Activated CD4-positive, alpha-beta T cell treated with anti-CD3 and anti-CD28 coated beads for 36 hours (primary cell): Measurements from ENCODE around the gene RGS7. TPM values are rescaled to one million over a fixed set of nuclear protein-coding genes. Genes with fewer than 3 reads are reported as not detected.

Experiments
- ATAC-seq: fragments of 200-7000 bp; cut with Tn5 transposase; one replicate; pipeline ENCODE4 v1.10.0; 2021; ENCODE audit warnings: mild to moderate bottlenecking, moderate library complexity
- CTCF ChIA-PET: fragments of 350-600 bp; sonication (Branson Sonifier 250); formaldehyde crosslinking; loops from one replicate; lab custom pipeline; 2021; ENCODE audit warnings: antibody characterized with exemption; lab: Charles Lee
- POLR2A ChIA-PET: fragments of 350-600 bp; sonication (Branson Sonifier 250); formaldehyde crosslinking; loops from one replicate; lab custom pipeline; 2021; ENCODE audit warnings: antibody characterized with exemption, inconsistent platforms; lab: Charles Lee
- DNase-seq: peaks from one replicate; pipeline ENCODE4 v3.0.0-alpha.2; 2020
- H3K27ac Mint-ChIP-seq: one replicate; pipeline ENCODE4 v1.8.0; 2021; ENCODE audit warnings: mixed read lengths
- H3K27me3 Mint-ChIP-seq: one replicate; pipeline ENCODE4 v1.8.0; 2021; ENCODE audit warnings: mixed read lengths
- H3K36me3 Mint-ChIP-seq: one replicate; pipeline ENCODE4 v1.8.0; 2021; ENCODE audit warnings: low read depth, mixed read lengths
- H3K4me1 Mint-ChIP-seq: one replicate; pipeline ENCODE4 v1.8.0; 2021; ENCODE audit warnings: mixed read lengths
- H3K4me3 Mint-ChIP-seq: one replicate; pipeline ENCODE4 v1.8.0; 2021; ENCODE audit warnings: mild to moderate bottlenecking, moderate library complexity, mixed read lengths
- H3K9me3 Mint-ChIP-seq: one replicate; pipeline ENCODE4 v1.8.0; 2021; ENCODE audit warnings: low read depth, mixed read lengths
- intact Hi-C, 2 experiments: fragments of 100-400 bp; cut with DNase I in 1 of 2; cut with micrococcal nuclease in 1 of 2; formaldehyde crosslinking; loops; one replicate each; pipeline versions ENCODE4 v1.14.2 to v1.15.1; 2022 to 2024; cut with DNase I, micrococcal nuclease
- total RNA-seq, 2 experiments: library from RNA; stranded (reverse); gene quantifications; one replicate each; pipeline ENCODE4 v1.2.3, GENCODE V29; 2021

The RGS7 gene
- total RNA-seq, 2 experiments from 2014 or later, result not detected

DNA sequence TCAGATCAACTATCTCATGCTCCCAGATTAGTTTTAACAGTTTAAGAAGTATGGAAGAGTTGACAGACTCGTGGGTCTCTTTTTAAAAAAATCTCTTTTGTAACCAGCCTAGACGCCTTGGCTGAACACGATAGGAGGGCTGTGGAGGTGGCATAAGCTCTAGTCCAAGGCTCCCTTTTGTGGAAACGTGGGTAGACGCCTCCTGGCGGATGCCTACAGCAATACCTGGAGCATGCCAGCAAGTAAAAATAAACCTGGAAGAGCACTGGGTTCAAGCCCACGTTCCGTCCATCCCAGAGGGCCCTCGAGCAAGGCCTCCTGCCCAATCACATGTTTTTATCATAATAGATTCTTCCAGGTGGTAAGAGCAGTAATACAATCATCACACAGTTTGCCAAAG is 87.9 kb downstream of the RGS7 start:
- no peaks in the 10 kb centered on the region for H3K27me3 Mint-ChIP-seq
- DNase-seq, result no peak
- ATAC-seq, result no peak
- H3K36me3 Mint-ChIP-seq, result no peaks in the 10 kb centered on the region
- intact Hi-C loops, result no loop called here
- no peak overlapping the region for H3K27ac Mint-ChIP-seq
- peaks cover 21% of the 10 kb centered on the region for H3K9me3 Mint-ChIP-seq
- no peaks in the 10 kb centered on the region for H3K4me1 Mint-ChIP-seq
- no peak overlapping the region for H3K4me3 Mint-ChIP-seq
- ChIA-PET CTCF (no interaction called here), POLR2A (no interaction called here)

DNA sequence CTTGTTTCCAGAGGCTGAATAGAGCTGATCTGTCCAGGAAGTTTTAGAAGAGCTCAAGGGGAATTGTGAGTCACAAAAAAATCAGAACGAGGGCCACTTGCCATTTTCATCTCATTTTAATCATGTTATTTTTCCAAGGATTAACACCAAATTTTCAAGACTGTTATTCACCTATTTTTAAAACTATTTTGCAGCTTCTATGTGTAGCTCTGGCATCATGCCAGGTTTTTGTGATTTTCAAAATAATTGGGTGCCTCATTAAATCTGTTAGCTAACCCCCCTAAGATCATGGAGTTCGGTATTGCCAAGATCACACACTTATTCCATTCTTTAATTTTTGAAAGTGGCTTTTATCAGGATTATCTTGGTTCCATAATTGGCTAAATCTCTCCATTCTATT is 90.9 kb downstream of the RGS7 start:
- intact Hi-C loops, result no loop called here
- H3K27me3 Mint-ChIP-seq, result no peaks in the 10 kb centered on the region
- ATAC-seq (no peak), DNase-seq (no peak)
- H3K4me1 Mint-ChIP-seq, result no peaks in the 10 kb centered on the region
- H3K27ac Mint-ChIP-seq, result no peak overlapping the region
- H3K36me3 Mint-ChIP-seq, result no peaks in the 10 kb centered on the region
- no peak overlapping the region for H3K4me3 Mint-ChIP-seq
- ChIA-PET POLR2A (no interaction called here), CTCF (no interaction called here)
- H3K9me3 Mint-ChIP-seq, result peaks cover 3% of the 10 kb centered on the region

DNA sequence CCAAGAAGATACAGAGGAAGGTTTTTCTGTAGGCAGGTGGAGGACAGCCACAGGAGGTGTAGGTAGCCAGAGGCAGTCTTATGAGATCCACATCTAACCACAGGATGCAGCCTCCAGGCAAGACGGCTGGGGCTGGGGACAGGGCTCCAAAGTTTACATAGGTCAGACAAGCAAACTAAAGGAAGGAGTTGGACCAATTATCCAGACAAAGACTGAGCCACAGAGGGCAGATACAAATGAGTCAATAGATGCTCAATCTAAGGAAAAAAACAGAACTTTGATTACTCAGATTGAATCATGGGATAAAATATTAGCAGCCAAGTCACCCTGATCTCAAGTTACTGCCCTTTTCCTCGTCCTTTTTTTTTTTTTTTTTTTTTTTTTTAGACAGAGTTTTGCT is 91.6 kb downstream of the RGS7 start:
- DNase-seq (no peak), ATAC-seq (no peak)
- POLR2A ChIA-PET, result no interaction called here
- Mint-ChIP-seq H3K4me1 (no peaks in the 10 kb centered on the region), H3K27me3 (no peaks in the 10 kb centered on the region), H3K27ac (no peak overlapping the region), H3K4me3 (no peak overlapping the region), H3K36me3 (no peaks in the 10 kb centered on the region), H3K9me3 (peaks cover 3% of the 10 kb centered on the region)
- CTCF ChIA-PET, result no interaction called here
- intact Hi-C loops, result no loop called here

GRCh38 chr1:241263346-241263745 is 93.7 kb downstream of the RGS7 start:
- DNase-seq, result no peak
- POLR2A ChIA-PET, result no interaction called here
- Mint-ChIP-seq H3K27ac (no peak overlapping the region), H3K4me3 (no peak overlapping the region), H3K36me3 (no peaks in the 10 kb centered on the region), H3K9me3 (peaks cover 5% of the 10 kb centered on the region), H3K4me1 (no peaks in the 10 kb centered on the region), H3K27me3 (peaks cover 2% of the 10 kb centered on the region)
- intact Hi-C loops, result no loop called here
- CTCF ChIA-PET, result no interaction called here
- ATAC-seq, result no peak

GRCh38 chr1:241253471-241253870 is 103.5 kb downstream of the RGS7 start:
- intact Hi-C loops, result no loop called here
- ATAC-seq, result no peak

DNA sequence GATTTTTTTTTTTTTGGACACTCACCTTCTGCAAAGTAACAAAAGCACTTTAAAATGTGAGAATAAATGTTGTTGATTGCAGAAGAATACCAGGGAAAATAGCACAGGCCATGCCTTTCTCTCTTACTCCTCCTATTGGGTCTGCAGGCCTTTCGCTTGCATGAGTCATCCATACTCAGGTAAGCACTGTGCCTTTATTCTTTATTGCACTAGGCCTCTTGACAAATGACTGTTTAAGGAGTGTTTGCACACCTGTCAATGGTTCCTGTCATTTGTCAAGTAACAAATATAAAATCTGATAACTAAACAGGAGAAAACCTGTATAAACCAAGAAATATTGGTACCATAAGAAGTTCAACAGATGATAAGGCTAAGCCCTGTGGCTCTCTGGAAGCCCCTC is 106.5 kb downstream of the RGS7 start:
- DNase-seq (no peak), ATAC-seq (no peak)
- Mint-ChIP-seq H3K4me3 (no peak overlapping the region), H3K27ac (no peak overlapping the region), H3K27me3 (no peaks in the 10 kb centered on the region), H3K9me3 (peaks cover 10% of the 10 kb centered on the region), H3K4me1 (no peaks in the 10 kb centered on the region), H3K36me3 (no peaks in the 10 kb centered on the region)
- intact Hi-C loops, result no loop called here
- CTCF ChIA-PET, result interaction anchor here (0.6 kb wide), 1 partner anchor 1252 kb away, joined by 3 read pairs; no protein-coding TSS in a partner anchor
- POLR2A ChIA-PET, result no interaction called here

More at GRCh38 chr1:241253471-241253870, 103.5 kb downstream of the RGS7 start:
- POLR2A ChIA-PET, result no interaction called here
- H3K27ac Mint-ChIP-seq, result no peak overlapping the region
- no peaks in the 10 kb centered on the region for H3K27me3 Mint-ChIP-seq
- DNase-seq, result no peak
- peaks cover 8% of the 10 kb centered on the region for H3K9me3 Mint-ChIP-seq
- H3K36me3 Mint-ChIP-seq, result no peaks in the 10 kb centered on the region
- CTCF ChIA-PET, result interaction anchor here (0.6 kb wide), 1 partner anchor 71 kb away, joined by 3 read pairs; no protein-coding TSS in a partner anchor
- H3K4me3 Mint-ChIP-seq, result no peak overlapping the region
- no peaks in the 10 kb centered on the region for H3K4me1 Mint-ChIP-seq

GRCh38 chr1:241240069-241240468 is 116.9 kb downstream of the RGS7 start:
- DNase-seq (no peak), ATAC-seq (no peak)
- POLR2A ChIA-PET, result no interaction called here
- Mint-ChIP-seq H3K27me3 (no peaks in the 10 kb centered on the region), H3K36me3 (no peaks in the 10 kb centered on the region), H3K4me3 (no peak overlapping the region), H3K9me3 (peaks cover 2% of the 10 kb centered on the region), H3K27ac (no peak overlapping the region), H3K4me1 (no peaks in the 10 kb centered on the region)
- CTCF ChIA-PET, result no interaction called here
- intact Hi-C loops, result no loop called here

DNA sequence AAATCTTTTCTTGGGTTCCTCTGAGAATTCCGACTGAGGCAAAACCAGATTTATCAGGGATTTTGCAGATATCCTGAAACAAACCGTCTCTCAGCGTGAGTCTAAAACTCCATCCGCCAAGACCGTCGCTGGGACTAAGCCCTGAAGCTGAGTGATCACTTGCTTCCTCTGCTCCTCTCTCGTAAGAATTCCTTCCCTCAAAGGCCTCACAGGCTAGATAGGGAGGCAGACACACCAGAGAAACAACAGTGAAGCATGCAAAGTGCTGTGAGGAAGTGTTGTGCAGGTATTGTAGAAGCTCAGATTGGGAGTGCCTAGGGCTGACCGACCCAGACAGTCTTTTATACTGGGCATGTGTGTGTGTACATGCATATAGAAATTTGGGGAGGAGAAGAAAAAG is 119.1 kb downstream of the RGS7 start:
- H3K4me1 Mint-ChIP-seq, result no peaks in the 10 kb centered on the region
- DNase-seq (no peak), ATAC-seq (no peak)
- H3K27ac Mint-ChIP-seq, result no peak overlapping the region
- POLR2A ChIA-PET, result no interaction called here
- CTCF ChIA-PET, result no interaction called here
- no peaks in the 10 kb centered on the region for H3K36me3 Mint-ChIP-seq
- H3K9me3 Mint-ChIP-seq, result peaks cover 2% of the 10 kb centered on the region
- H3K4me3 Mint-ChIP-seq, result no peak overlapping the region
- intact Hi-C loops, result no loop called here
- no peaks in the 10 kb centered on the region for H3K27me3 Mint-ChIP-seq

DNA sequence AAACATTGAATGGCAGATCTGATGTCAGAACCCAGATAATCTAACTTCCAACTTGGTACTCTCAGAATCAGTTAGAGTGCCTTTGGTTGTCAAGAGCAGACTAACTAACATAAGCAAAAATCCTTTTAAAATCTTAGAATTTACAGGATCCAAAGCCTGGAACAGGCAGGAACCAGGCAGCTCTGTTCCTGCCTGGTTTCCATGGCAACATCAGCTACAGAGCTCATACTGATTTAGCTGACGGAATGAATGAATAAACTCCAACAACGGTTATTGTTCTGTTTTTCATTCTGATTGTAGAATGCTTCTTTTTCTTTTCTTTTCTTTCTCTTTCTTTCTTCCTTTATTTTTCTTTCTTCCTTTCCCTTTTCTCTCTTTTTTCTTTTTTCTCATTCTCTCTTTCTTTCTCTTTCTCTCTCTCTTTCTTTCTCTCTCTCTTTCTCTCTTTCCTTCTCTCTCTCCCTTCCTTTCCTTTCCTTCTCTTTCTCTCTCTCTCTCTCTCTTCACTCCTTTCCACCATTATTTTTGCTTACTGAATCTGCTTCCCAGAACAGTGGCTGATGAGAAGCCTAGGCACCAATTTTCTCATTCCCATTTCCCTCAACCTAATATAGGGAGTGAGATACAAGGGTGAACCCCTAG is 121.6 kb downstream of the RGS7 start:
- no peaks in the 10 kb centered on the region for H3K9me3 Mint-ChIP-seq
- H3K27ac Mint-ChIP-seq, result no peak overlapping the region
- H3K36me3 Mint-ChIP-seq, result no peaks in the 10 kb centered on the region
- ChIA-PET CTCF (no interaction called here), POLR2A (no interaction called here)
- H3K4me1 Mint-ChIP-seq, result no peaks in the 10 kb centered on the region
- no peaks in the 10 kb centered on the region for H3K27me3 Mint-ChIP-seq
- DNase-seq, result no peak
- no peak overlapping the region for H3K4me3 Mint-ChIP-seq
- intact Hi-C loops, result no loop called here
- no peak for ATAC-seq

- Mint-ChIP-seq H3K36me3 (no peaks in the 10 kb centered on the region), H3K4me3 (no peak overlapping the region), H3K9me3 (no peaks in the 10 kb centered on the region), H3K27me3 (no peaks in the 10 kb centered on the region), H3K27ac (no peak overlapping the region), H3K4me1 (no peaks in the 10 kb centered on the region)
- CTCF ChIA-PET, result no interaction called here
- DNase-seq, result no peak
- POLR2A ChIA-PET, result no interaction called here
- intact Hi-C loops, result no loop called here
- no peak for ATAC-seq
Observed at GRCh38 chr1:241229711-241230110, 127.3 kb downstream of the RGS7 start.

DNA sequence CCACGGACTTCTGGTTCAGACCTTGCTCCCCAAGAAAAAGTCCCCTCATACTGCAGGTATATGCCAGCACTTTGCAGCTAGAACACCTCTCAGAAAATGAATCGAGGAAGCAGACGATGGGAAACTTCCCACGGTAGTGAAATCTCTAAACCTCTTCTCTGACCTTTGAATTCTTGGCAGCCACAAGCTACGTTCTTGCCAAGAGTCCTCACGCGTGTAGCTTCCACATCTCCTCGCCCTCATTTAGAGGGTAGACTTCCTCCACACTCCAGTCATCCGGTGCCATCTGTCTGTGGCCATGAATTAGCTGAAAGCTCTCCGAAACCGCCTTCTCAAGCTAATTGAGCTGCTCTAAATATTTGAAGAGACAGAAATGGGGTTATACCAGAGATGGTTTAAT is 127.8 kb downstream of the RGS7 start:
- ATAC-seq, result no peak
- CTCF ChIA-PET, result interaction anchor here (0.7 kb wide), 1 partner anchor 11 kb away, joined by 6 read pairs; no protein-coding TSS in a partner anchor
- H3K4me3 Mint-ChIP-seq, result no peak overlapping the region

DNA sequence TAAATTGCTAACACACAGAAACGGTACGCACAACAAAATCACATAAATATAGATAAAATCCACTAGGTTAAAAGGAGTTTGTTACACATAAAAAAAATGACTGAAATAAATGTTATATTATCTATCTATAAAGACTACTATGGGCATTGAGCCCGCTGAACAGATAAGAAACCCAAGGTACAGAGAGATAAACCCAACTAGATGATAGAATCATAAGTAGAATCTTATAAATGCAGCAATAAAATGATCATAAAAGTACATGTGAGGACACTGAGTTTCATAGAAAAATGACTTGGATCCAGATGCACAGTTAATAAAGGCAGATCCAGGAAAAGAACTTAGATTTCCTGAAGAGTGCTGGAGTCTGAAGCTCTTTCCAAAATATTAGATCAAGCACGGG is 128.7 kb downstream of the RGS7 start:
- ChIA-PET CTCF (no interaction called here), POLR2A (no interaction called here)
- intact Hi-C loops, result no loop called here
- no peak overlapping the region for H3K4me3 Mint-ChIP-seq
- peaks cover 3% of the 10 kb centered on the region for H3K9me3 Mint-ChIP-seq
- H3K27me3 Mint-ChIP-seq, result no peaks in the 10 kb centered on the region
- DNase-seq (no peak), ATAC-seq (no peak)
- H3K36me3 Mint-ChIP-seq, result no peaks in the 10 kb centered on the region
- H3K4me1 Mint-ChIP-seq, result no peaks in the 10 kb centered on the region
- no peak overlapping the region for H3K27ac Mint-ChIP-seq

More for the DNA sequence above, 127.8 kb downstream of the RGS7 start:
- H3K4me1 Mint-ChIP-seq, result no peaks in the 10 kb centered on the region
- H3K27ac Mint-ChIP-seq, result no peak overlapping the region
- H3K27me3 Mint-ChIP-seq, result no peaks in the 10 kb centered on the region
- no peak for DNase-seq
- H3K9me3 Mint-ChIP-seq, result peaks cover under 1% of the 10 kb centered on the region
- POLR2A ChIA-PET, result no interaction called here
- H3K36me3 Mint-ChIP-seq, result no peaks in the 10 kb centered on the region
- intact Hi-C loops, result no loop called here
